Measurements from ENCODE around the gene IFI30.

Gene IFI30

DNA sequence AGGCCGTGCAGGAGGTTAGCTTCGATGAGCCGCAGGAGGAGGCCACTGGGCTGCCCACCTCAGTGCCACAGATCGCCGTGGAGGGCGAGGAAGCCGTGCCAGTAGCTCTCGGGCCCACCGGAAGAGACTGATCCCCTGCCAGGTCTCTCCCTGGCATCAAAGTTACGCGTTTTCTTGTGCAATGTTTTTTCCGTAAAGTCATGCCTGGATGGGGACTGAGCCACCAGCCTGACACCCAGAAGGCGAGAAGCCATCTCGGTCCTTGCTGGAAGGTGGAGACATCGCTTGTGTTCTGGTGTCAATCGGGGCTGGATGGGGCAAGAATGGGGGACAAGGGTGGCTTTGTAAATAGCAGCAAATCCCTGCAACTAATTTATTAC is 24.0 kb upstream of the IFI30 start:
- POLR2A ChIA-PET = no interaction called here
- TF ChIP-seq, protein P1, sequence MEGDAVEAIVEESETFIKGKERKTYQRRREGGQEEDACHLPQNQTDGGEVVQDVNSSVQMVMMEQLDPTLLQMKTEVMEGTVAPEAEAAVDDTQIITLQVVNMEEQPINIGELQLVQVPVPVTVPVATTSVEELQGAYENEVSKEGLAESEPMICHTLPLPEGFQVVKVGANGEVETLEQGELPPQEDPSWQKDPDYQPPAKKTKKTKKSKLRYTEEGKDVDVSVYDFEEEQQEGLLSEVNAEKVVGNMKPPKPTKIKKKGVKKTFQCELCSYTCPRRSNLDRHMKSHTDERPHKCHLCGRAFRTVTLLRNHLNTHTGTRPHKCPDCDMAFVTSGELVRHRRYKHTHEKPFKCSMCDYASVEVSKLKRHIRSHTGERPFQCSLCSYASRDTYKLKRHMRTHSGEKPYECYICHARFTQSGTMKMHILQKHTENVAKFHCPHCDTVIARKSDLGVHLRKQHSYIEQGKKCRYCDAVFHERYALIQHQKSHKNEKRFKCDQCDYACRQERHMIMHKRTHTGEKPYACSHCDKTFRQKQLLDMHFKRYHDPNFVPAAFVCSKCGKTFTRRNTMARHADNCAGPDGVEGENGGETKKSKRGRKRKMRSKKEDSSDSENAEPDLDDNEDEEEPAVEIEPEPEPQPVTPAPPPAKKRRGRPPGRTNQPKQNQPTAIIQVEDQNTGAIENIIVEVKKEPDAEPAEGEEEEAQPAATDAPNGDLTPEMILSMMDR (IDR thresholded peaks at IDR 0.05; ENCODE audit: insufficient read depth, low read length, missing control alignments) = no peak
- H3K4me3 ChIP-seq (ENCODE audit: low read depth, low read length) = no peak overlapping the region
- CTCF ChIA-PET = interaction anchor here (3.5 kb wide), 1 partner anchor 7 kb away, joined by 19 read pairs; no protein-coding TSS in a partner anchor
- DNase-seq (ENCODE audit: low read depth, low spot score) = no peak

DNA sequence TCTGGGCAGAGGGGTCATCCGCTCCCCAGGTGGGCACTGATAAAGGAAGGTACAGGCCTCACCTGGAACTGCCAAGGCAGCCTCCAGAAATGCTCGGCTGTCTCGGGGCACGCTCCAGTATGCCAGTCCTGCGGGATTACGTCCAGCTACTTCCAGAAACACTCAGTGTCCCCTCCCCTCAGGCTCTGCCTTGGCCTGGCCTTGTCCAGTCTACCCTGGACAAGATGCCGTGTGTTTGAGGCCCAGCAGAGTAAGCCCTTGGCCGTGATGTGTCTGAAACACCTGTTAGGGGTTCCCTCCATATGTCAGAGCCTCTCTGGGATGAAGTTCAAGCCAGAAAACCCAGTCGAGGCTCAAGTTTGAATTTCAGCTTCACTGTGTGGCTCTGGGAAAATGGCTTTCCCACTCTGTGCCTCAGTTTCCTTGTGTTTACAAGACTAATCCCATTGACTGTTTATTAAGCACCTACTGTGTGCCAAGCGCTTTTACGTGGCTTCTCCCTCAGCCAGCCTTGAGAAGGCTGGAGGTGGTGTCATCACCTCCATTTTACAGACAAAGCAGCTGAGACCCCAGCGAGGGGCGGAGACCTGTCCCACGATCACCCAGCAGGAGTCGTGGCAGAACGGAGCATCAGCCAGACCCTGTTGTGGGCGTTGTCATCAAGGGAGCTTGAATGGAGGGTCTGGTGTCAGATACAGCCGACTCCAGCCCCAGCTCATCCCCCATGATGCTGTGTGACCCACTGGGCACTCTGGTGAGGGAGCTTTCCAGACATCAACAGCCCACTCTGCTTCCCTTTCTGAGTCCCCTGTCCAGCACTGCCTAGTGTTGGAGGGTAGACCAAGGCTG is 22.6 kb upstream of the IFI30 start:
- CTCF ChIA-PET = interaction anchor here (0.6 to 3.5 kb wide), 15 partner anchors 9 to 214 kb away, joined by 3 to 27 read pairs (median 5); no protein-coding TSS in a partner anchor
- no peak for DNase-seq (ENCODE audit: low read depth, low spot score)
- POLR2A ChIA-PET = interaction anchor here (0.5 to 1.8 kb wide), 2 partner anchors 14 to 1041 kb away, joined by 3 to 4 read pairs; partner anchors contain the start of genes BORCS8 and RFXANK
- no peak overlapping the region for H3K4me3 ChIP-seq (ENCODE audit: low read depth, low read length)
- TF ChIP-seq, protein P1 (IDR thresholded peaks at IDR 0.05; ENCODE audit: insufficient read depth, low read length, missing control alignments) = no peak

GRCh38 chr19:18152442-18152816 is 21.2 kb upstream of the IFI30 start:
- ChIA-PET CTCF (interaction anchor here (0.7 to 3.5 kb wide), 12 partner anchors 9 to 173 kb away, joined by 3 to 27 read pairs (median 9); no protein-coding TSS in a partner anchor), POLR2A (interaction anchor here (0.8 to 1.8 kb wide), 3 partner anchors 15 to 233 kb away, joined by 3 to 4 read pairs (median 3); partner anchors contain the start of genes GDF15 and MPV17L2)
- TF ChIP-seq, protein P1 (IDR thresholded peaks at IDR 0.05; ENCODE audit: insufficient read depth, low read length, missing control alignments) = peak; percentile 68
- peak; percentile 74 for DNase-seq (ENCODE audit: low read depth, low spot score)
- peak overlapping the region; percentile 66 for H3K4me3 ChIP-seq (ENCODE audit: low read depth, low read length)

- ChIA-PET CTCF (interaction anchor here (0.7 to 3.5 kb wide), 11 partner anchors 8 to 146 kb away, joined by 3 to 27 read pairs (median 9); no protein-coding TSS in a partner anchor), POLR2A (interaction anchor here (0.8 to 1.8 kb wide), 3 partner anchors 16 to 233 kb away, joined by 3 to 4 read pairs (median 3); partner anchors contain the start of genes GDF15 and MPV17L2)
- peak; percentile 82 for DNase-seq (ENCODE audit: low read depth, low spot score)
- peak within 1 kb of the TSS; percentile 86 for H3K4me3 ChIP-seq (ENCODE audit: low read depth, low read length)
- TF ChIP-seq, protein P1 (IDR thresholded peaks at IDR 0.05; ENCODE audit: insufficient read depth, low read length, missing control alignments) = no peak
Measured at GRCh38 chr19:18152817-18153555, 20.6 kb upstream of the IFI30 start, which contains the start of gene PIK3R2. Gene PIK3R2, plus strand, starts transcription at chr19:18153163. Its CDS starts 2,717 bp downstream, at chr19:18155880.

- TF ChIP-seq, protein P1 (IDR thresholded peaks at IDR 0.05; ENCODE audit: insufficient read depth, low read length, missing control alignments) = no peak
- DNase-seq (ENCODE audit: low read depth, low spot score) = no peak
- peak overlapping the region; percentile 86 for H3K4me3 ChIP-seq (ENCODE audit: low read depth, low read length)
- CTCF ChIA-PET = no interaction called here
- POLR2A ChIA-PET = no interaction called here
Measured at GRCh38 chr19:18153556-18154134, 20.0 kb upstream of the IFI30 start.

All from AG04449 (cell line).